ENCODE results near the gene PALM3.

GRCh38 chr19:14081797-14082674, 20.2 kb upstream of the PALM3 start:
- TF ChIP-seq ZNF274 (IDR thresholded peaks at IDR 0.05; ENCODE audit: low read depth, low read length) = no peak
- no peak for TF ChIP-seq YY1 (IDR thresholded peaks at IDR 0.05; ENCODE audit: insufficient read depth, insufficient read length)
- TF ChIP-seq SUZ12 (IDR thresholded peaks at IDR 0.05; ENCODE audit: extremely low read depth, insufficient read depth, insufficient read length) = no peak

All from NT2/D1 (cell line).